Heart right ventricle (tissue), 16 donors: ENCODE results near the gene STK36. TPM values are rescaled to one million over a fixed set of nuclear protein-coding genes. Genes with fewer than 3 reads are reported as not detected.
A peak's percentile ranks its signal among the peaks of the same experiment; 100 is the strongest.
"Not testable (repeated sequence)": the region's sequence is repeated elsewhere in the genome, so short reads cannot be mapped to it uniquely, and the experiment has no call there.

Source experiments
- ATAC-seq, 8 donors: fragments of 200-7000 bp; cut with Tn5 transposase; one replicate each; pipeline ENCODE4 v1.9.1; 2020; ENCODE audit warnings: mild to moderate bottlenecking in 8 of 8, moderate library complexity in 8 of 8, moderate number of reproducible peaks in 1 of 8
- DNase-seq, 2 donors: peaks; one replicate each; pipeline ENCODE4 v3.0.0-alpha.2; 2020
- H3K27ac ChIP-seq, 10 donors: fragments of 200-600 bp; sonication (generic) in 2 of 10; one replicate each; pipeline versions ENCODE4 v1.5.0 to v1.8.0; 2020 to 2022; ENCODE audit warnings: mild to moderate bottlenecking in 3 of 10
- H3K27me3 ChIP-seq, 7 donors: fragments of 200-600 bp; one replicate each; pipeline ENCODE4 v1.8.0; 2021 to 2022; ENCODE audit warnings: mild to moderate bottlenecking in 2 of 7
- H3K36me3 ChIP-seq, 9 donors: fragments of 200-600 bp; sonication (generic) in 1 of 9; one replicate each; pipeline versions ENCODE4 v1.5.0 to v1.8.0; 2020 to 2022; ENCODE audit warnings: mild to moderate bottlenecking in 2 of 9
- H3K4me1 ChIP-seq, 9 donors: fragments of 200-600 bp; sonication (generic) in 1 of 9; one replicate each; pipeline versions ENCODE4 v1.5.0 to v1.8.0; 2020 to 2022; ENCODE audit warnings: mild to moderate bottlenecking in 4 of 9
- H3K4me3 ChIP-seq, 10 donors: fragments of 200-600 bp; sonication (generic) in 2 of 10; one replicate each; pipeline versions ENCODE4 v1.5.0 to v1.8.0; 2020 to 2022; ENCODE audit warnings: mild to moderate bottlenecking in 7 of 10, moderate library complexity in 2 of 10
- H3K9me3 ChIP-seq, 11 donors: fragments of 200-600 bp in 10 of 11; sonication (generic) in 2 of 11; one replicate each; pipeline versions ENCODE4 v1.5.0 to v1.8.0; 2013 to 2022; ENCODE audit warnings: mild to moderate bottlenecking in 2 of 11, control low read depth in 1 of 11, moderate library complexity in 1 of 11
- CTCF ChIP-seq, 9 donors: fragments of 200-600 bp; sonication (generic) in 2 of 9; IDR thresholded peaks; one replicate each; pipeline versions ENCODE4 v1.5.0 to v1.8.0; 2021 to 2022; ENCODE audit warnings: antibody characterized with exemption in 9 of 9, mild to moderate bottlenecking in 5 of 9, moderate library complexity in 1 of 9
- WGBS, 2 donors: extraction: QIAGEN DNeasy Blood & Tissue Kit; methylation state at CpG; one replicate each; pipeline ENCODE4 v1.1.7; 2013; ENCODE audit warnings: inconsistent platforms in 1 of 2; 5-methylcytosine and 5-hydroxymethylcytosine counted together
- intact Hi-C, 10 donors: fragments of 100-400 bp; cut with DNase I; formaldehyde crosslinking; loops; one replicate each; pipeline versions ENCODE4 v1.11.1 to v1.14.2; 2022
- polyA plus RNA-seq, 2 donors: library from polyadenylated mRNA; stranded (reverse); fragments of 200-250 nt; gene quantifications; one replicate each; pipeline ENCODE4 v1.2.3, GENCODE V29; 2013
- total RNA-seq, 10 donors: library from RNA; stranded (reverse); fragmentation: NEBNext Ultra II Directional in 3 of 10; extraction: Animal tissue kit (Norgen Biotek cat#: 25700) in 3 of 10; gene quantifications; one replicate each; pipeline versions ENCODE4 v1.2.1 to v1.2.4, GENCODE V29; 2021 to 2023
- donor health status: Arrhythmogenic right ventricular cardiomyopathy.
- donor health status: ischemic (EF 13 %, LVEDD 7.1; RV severe dilation, severe dysfunction).
- donor health status: healthy with polysubstance abuse.
- donor health status: DM: no; HTN: yes; CAD: no.
- donor health status: DM: no; HTN: no; CAD: no.
- donor health status: ischemic (EF 25% LVEDD 6.9; RV normal size, moderate dysfunction).
- donor health status: ischemic (EF 25% LVEDD 5.7; RV mildly dilated, moderate dysfunction).
- donor health status: healthy.
- donor health status: DM: yes; HTN: yes; CAD: no.
- donor health status: Ischemic cardiomyopathy.
- donor health status: ischemic (EF 35%, LVEDD 5.7; RV mildly dilated, moderate dysfunction).
- donor health status: nonischemic (EF 11% LVEDD 7.7; RV severe dilation, severe dysfunction).
- donor health status: DM: yes; HTN: yes; CAD: no.
- donor health status: PGD.
- donor health status: ischemic (EF 29% LVEDD 5.4; RV normal size, mild dysfunction).
- donor health status: nonischemic (EF 23%, LVEDD 6.1; RV moderate dilation, normal function).

Gene STK36
- total and polyA plus RNA-seq, 12 donors, result 4.2 to 18.8 (median 6.9) TPM

GRCh38 chr2:218671097-218671653 lies 711 bp upstream of the STK36 start:
- peak overlapping the region in 9 of 10 donors; percentile 62 to 89 (median 80) for H3K27ac ChIP-seq
- H3K27me3 ChIP-seq, result no peaks in the 10 kb centered on the region
- intact Hi-C loops, result no loop called here
- peaks cover 4 to 25% (median 16%) of the 10 kb centered on the region in 9 donors for H3K4me1 ChIP-seq
- H3K9me3 ChIP-seq, result no peaks in the 10 kb centered on the region
- H3K36me3 ChIP-seq, result peaks cover 0 to 48% (median 16%) of the 10 kb centered on the region in 9 donors
- ATAC-seq (peak in 6 of 8 donors; percentile 3 to 28 (median 14)), DNase-seq (no peak)
- no peak for TF ChIP-seq CTCF (IDR thresholded peaks at IDR 0.05)
- H3K4me3 ChIP-seq, result peak overlapping the region; percentile 43 to 97 (median 72)
- WGBS, 2 donors, result 40 to 42% methylated on average over 12 of the region's 12 CpGs

- ATAC-seq (peak in 2 of 8 donors; percentile 41 to 55), DNase-seq (no peak)
Measured at GRCh38 chr2:218679119-218679518, 7.2 kb downstream of the STK36 start.

GRCh38 chr2:218680061-218680460 lies 8.2 kb downstream of the STK36 start:
- 75 to 89% methylated on average over 3 of the region's 3 CpGs for WGBS, 2 donors
- TF ChIP-seq CTCF (IDR thresholded peaks at IDR 0.05), result no peak
- Histone ChIP-seq H3K4me1 (peaks cover 0 to 10% (median 0%) of the 10 kb centered on the region in 9 donors), H3K36me3 (peaks cover 0 to 90% (median 6%) of the 10 kb centered on the region in 9 donors), H3K27ac (no peak overlapping the region), H3K4me3 (no peak overlapping the region), H3K27me3 (no peaks in the 10 kb centered on the region), H3K9me3 (no peaks in the 10 kb centered on the region)
- intact Hi-C loops, result no loop called here
- DNase-seq (no peak), ATAC-seq (no peak)

More at GRCh38 chr2:218679119-218679518, 7.2 kb downstream of the STK36 start:
- Histone ChIP-seq H3K27ac (peak overlapping the region in 1 of 10 donors; percentile 3), H3K4me3 (no peak overlapping the region), H3K36me3 (peaks cover 0 to 84% (median 6%) of the 10 kb centered on the region in 9 donors), H3K4me1 (peaks cover 0 to 10% (median 0%) of the 10 kb centered on the region in 9 donors), H3K27me3 (no peaks in the 10 kb centered on the region), H3K9me3 (no peaks in the 10 kb centered on the region)
- no peak for TF ChIP-seq CTCF (IDR thresholded peaks at IDR 0.05)
- 51 to 61% methylated on average over 4 of the region's 4 CpGs for WGBS, 2 donors
- intact Hi-C loops, result no loop called here

- H3K4me3 ChIP-seq, H3K27me3 ChIP-seq, H3K27ac ChIP-seq, H3K9me3 ChIP-seq, intact Hi-C loops: not testable (repeated sequence)
- H3K36me3 ChIP-seq, result peaks cover 0 to 71% (median 32%) of the 10 kb centered on the region in 9 donors
- DNase-seq (peak in 1 of 2 donors; percentile 55), ATAC-seq (peak; percentile 64 to 94 (median 84))
- peak; percentile 64 to 88 (median 81) for TF ChIP-seq CTCF (IDR thresholded peaks at IDR 0.05)
- WGBS, 2 donors, result 20 to 21% methylated on average over 5 of the region's 5 CpGs
- H3K4me1 ChIP-seq, result peaks cover 0 to 11% (median 4%) of the 10 kb centered on the region in 9 donors
Measured at GRCh38 chr2:218687400-218688060, 15.6 kb downstream of the STK36 start.
